ENCODE results near the gene RMC1. TPM values are rescaled to one million over a fixed set of nuclear protein-coding genes. Genes with fewer than 3 reads are reported as not detected.

RMC1 gene
- total and polyA plus RNA-seq, 2 donors from 2014 or later, result 25.9 to 40.4 TPM

DNA sequence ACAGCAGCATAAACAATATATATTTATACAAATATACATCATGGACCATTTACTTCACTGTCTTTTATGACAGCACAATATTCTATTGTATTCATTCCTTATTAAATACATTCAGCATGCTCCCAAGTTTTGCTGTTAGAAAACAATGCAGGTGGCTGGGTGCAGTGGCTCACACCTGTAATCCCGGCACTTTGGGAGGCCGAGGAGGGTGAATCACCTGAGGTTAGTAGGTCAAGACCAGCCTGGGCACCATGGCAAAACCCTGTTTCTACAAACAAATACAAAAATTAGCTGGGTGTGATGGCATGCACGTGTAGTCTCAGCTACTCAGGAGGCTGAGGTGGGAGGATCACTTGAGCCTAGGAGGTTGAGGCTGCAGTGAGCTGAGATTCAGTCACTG, 44.0 kb downstream of the RMC1 start:
- H3K9me3 ChIP-seq (ENCODE audit: control insufficient read depth in 2 of 3, insufficient read depth in 1 of 3, low read length in 3 of 3), result no peaks in the 10 kb centered on the region
- no peak overlapping the region for H3K9ac ChIP-seq (ENCODE audit: low read length in 3 of 3)
- H3K4me1 ChIP-seq (ENCODE audit: control insufficient read depth in 2 of 3, insufficient read depth in 2 of 3, low read depth in 1 of 3, low read length in 3 of 3), result no peaks in the 10 kb centered on the region
- no peak overlapping the region for H3K27ac ChIP-seq (ENCODE audit: low read depth in 2 of 2, low read length in 2 of 2)
- DNase-seq (no peak), FAIRE-seq (no peak)
- H3K36me3 ChIP-seq (ENCODE audit: control insufficient read depth in 2 of 3, insufficient read depth in 3 of 3, low read length in 3 of 3), result peaks cover 6 to 42% (median 26%) of the 10 kb centered on the region in 3 donors
- no peaks in the 10 kb centered on the region for H3K27me3 ChIP-seq (ENCODE audit: control insufficient read depth, insufficient read depth, low read length)
- intact Hi-C loops (cut with DNase I), result no loop called here
- H3K4me3 ChIP-seq (ENCODE audit: low read length in 3 of 3), result no peak overlapping the region
- TF ChIP-seq, protein P1, sequence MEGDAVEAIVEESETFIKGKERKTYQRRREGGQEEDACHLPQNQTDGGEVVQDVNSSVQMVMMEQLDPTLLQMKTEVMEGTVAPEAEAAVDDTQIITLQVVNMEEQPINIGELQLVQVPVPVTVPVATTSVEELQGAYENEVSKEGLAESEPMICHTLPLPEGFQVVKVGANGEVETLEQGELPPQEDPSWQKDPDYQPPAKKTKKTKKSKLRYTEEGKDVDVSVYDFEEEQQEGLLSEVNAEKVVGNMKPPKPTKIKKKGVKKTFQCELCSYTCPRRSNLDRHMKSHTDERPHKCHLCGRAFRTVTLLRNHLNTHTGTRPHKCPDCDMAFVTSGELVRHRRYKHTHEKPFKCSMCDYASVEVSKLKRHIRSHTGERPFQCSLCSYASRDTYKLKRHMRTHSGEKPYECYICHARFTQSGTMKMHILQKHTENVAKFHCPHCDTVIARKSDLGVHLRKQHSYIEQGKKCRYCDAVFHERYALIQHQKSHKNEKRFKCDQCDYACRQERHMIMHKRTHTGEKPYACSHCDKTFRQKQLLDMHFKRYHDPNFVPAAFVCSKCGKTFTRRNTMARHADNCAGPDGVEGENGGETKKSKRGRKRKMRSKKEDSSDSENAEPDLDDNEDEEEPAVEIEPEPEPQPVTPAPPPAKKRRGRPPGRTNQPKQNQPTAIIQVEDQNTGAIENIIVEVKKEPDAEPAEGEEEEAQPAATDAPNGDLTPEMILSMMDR (IDR thresholded peaks at IDR 0.05; ENCODE audit: borderline replicate concordance, extremely low read depth, insufficient read depth), result no peak

DNA sequence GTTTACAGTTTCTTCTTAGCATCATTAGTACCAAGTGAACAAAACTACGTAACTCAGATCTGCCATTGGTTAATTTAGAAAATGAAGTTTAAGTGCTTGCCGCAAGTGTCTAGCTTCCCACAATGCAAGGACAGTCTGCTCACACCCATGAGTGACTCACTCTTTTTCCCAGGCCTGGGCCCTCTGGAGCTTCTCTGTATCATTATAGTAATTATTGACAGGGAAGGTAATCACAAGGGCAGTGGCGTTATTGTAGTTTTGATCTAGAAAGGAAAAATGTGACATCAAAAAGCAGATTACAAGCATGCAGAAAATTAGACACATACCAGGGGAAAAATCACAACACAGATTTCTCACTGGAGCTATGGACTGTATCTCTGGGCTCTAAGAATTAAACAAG, 44.5 kb downstream of the RMC1 start:
- TF ChIP-seq, protein P1 (IDR thresholded peaks at IDR 0.05; ENCODE audit: borderline replicate concordance, extremely low read depth, insufficient read depth), result no peak
- no peaks in the 10 kb centered on the region for H3K4me1 ChIP-seq (ENCODE audit: control insufficient read depth in 2 of 3, insufficient read depth in 2 of 3, low read depth in 1 of 3, low read length in 3 of 3)
- H3K4me3 ChIP-seq (ENCODE audit: low read length in 3 of 3), result no peak overlapping the region
- intact Hi-C loops (cut with DNase I), result no loop called here
- H3K9ac ChIP-seq (ENCODE audit: low read length in 3 of 3), result no peak overlapping the region
- H3K27me3 ChIP-seq (ENCODE audit: control insufficient read depth, insufficient read depth, low read length), result no peaks in the 10 kb centered on the region
- peaks cover 3 to 42% (median 26%) of the 10 kb centered on the region in 3 donors for H3K36me3 ChIP-seq (ENCODE audit: control insufficient read depth in 2 of 3, insufficient read depth in 3 of 3, low read length in 3 of 3)
- DNase-seq (no peak), FAIRE-seq (no peak)
- no peaks in the 10 kb centered on the region for H3K9me3 ChIP-seq (ENCODE audit: control insufficient read depth in 2 of 3, insufficient read depth in 1 of 3, low read length in 3 of 3)
- no peak overlapping the region for H3K27ac ChIP-seq (ENCODE audit: low read depth in 2 of 2, low read length in 2 of 2)

DNA sequence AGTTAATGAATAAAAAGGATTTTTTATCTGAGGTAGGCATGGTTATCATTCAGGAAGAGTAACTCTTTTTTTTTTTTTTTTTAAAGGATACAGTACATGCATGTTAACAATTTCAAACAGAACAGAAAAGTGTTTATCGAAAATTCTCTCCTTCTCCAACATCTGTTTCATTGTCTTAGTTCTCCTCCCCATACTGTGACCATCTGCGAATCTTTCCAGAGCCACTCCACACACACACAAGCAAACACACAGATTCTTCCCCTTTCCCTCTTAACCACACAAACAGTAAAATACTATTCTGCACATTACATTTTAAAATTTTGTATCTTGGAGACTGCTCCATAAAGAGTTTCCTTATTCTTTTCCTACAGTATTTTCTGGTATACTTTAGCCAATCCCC, 45.0 kb downstream of the RMC1 start:
- H3K27ac ChIP-seq (ENCODE audit: low read depth in 2 of 2, low read length in 2 of 2), result no peak overlapping the region

More for the DNA sequence above, 45.0 kb downstream of the RMC1 start:
- Histone ChIP-seq H3K4me1 (ENCODE audit: control insufficient read depth in 2 of 3, insufficient read depth in 2 of 3, low read depth in 1 of 3, low read length in 3 of 3) (no peaks in the 10 kb centered on the region), H3K27me3 (ENCODE audit: control insufficient read depth, insufficient read depth, low read length) (no peaks in the 10 kb centered on the region), H3K9ac (ENCODE audit: low read length in 3 of 3) (no peak overlapping the region), H3K36me3 (ENCODE audit: control insufficient read depth in 2 of 3, insufficient read depth in 3 of 3, low read length in 3 of 3) (peaks cover 3 to 43% (median 26%) of the 10 kb centered on the region in 3 donors), H3K9me3 (ENCODE audit: control insufficient read depth in 2 of 3, insufficient read depth in 1 of 3, low read length in 3 of 3) (no peaks in the 10 kb centered on the region), H3K4me3 (ENCODE audit: low read length in 3 of 3) (no peak overlapping the region)
- TF ChIP-seq, protein P1 (IDR thresholded peaks at IDR 0.05; ENCODE audit: borderline replicate concordance, extremely low read depth, insufficient read depth), result no peak
- FAIRE-seq (no peak), DNase-seq (no peak)
- intact Hi-C loops (cut with DNase I), result no loop called here

Measured in kidney (tissue), 14 donors.